HG03469 (cell line): ENCODE results near the gene AKAP3.

Source experiments
- ATAC-seq: cut with Tn5 transposase; IDR thresholded peaks from one replicate; pipeline ENCODE4 v1.9.1; 2021; ENCODE audit warnings: mild to moderate bottlenecking, moderate library complexity, moderate number of reproducible peaks; ENCODE audit not compliant: unreplicated experiment

AKAP3 gene

DNA sequence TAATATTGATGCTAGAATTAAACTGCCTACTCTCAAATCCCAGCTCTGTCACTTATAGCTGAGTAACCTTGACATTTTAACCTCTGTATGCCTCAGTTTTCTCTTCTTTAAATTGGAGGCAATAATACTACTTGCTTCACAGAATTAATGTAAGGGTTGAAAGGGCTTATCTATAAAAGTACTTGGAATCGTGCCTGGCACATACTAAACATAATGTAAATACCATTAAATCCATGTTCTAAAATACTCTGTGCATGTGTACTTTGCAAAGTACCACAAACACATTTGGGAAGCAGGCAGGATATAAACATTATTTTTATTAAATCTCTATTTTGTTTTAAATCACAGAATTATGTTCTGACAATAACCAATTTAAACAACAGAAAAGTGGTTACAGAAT is 44.9 kb downstream of the AKAP3 start:
- no peak for ATAC-seq

DNA sequence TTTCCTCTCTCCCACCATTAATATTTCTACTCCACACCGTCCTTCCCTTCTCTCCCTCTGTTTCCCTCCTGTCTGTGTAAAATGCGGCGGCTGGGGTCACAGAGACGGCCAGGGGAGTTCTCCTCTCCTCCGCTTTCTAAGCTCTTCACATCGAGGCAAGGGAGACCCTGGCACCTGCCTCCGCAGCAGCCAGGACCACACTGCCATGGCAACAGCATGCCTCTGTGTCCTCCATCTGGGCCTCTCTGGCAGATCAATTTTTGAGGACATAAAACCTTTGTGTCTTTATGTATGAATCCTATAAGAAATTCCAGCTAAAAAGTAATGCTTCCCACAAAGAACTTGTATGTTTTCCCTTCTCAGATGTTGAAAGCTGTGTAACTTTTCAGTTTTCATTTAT is 45.4 kb downstream of the AKAP3 start:
- ATAC-seq, result no peak

DNA sequence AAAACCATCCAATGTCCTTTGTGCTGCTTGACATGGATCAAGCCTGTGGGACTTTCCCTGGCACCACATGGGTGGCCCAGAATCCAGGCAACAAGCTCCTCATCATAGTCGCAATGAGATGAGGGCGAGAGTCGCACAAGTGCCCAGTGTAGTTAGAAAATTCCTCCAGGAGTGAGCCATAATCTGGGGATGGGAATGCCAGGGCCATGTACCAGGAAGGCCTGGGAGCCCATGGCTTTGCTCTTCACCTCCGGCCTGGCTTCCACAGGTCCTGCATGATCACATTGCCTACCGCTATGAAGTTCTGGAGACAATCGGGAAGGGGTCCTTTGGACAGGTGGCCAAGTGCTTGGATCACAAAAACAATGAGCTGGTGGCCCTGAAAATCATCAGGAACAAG is 53.0 kb downstream of the AKAP3 start:
- no peak for ATAC-seq

DNA sequence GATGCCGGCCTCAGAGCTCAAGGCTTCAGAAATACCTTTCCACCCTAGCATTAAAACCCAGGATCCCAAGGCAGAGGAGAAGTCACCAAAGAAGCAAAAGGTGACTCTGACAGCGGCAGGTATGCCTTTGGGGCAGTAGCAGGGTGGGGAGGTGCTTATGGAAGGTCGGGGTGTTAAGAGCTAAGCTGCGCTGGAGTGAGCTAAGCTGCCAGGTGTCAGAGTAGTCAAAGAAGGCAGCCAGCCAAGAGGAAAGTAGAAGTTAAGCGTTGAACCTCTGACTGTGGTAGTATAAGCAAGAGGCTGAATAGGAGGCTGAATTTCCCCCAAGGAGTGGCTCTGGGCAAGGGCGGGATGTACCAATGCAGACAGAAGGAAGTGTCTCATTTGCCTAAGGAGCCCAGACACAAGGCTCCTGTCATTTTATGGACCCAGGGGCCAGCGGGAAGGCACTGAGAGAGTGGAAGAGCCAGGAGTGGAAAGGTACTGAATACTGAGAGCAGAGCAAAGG is 57.6 kb downstream of the AKAP3 start:
- ATAC-seq, result no peak

DNA sequence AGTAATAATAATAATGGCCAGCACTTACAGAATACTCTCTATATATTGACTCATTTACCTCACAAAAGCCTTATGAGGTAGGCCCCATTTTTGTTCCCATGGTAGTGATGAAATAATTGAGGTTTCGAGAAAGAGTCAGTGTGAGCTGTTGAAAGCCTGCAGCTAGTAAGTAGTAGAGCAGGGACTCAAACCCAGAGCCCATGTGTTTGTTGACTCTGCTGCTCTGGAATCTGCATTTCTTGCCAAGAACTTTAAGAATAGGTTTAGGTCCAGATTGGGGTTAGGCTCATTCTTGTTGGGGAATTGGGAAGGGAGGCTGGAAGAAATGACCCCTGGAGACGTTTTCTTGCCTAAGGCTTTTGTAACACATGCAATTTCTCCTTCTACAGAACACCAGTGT is 58.9 kb downstream of the AKAP3 start:
- ATAC-seq, result no peak

DNA sequence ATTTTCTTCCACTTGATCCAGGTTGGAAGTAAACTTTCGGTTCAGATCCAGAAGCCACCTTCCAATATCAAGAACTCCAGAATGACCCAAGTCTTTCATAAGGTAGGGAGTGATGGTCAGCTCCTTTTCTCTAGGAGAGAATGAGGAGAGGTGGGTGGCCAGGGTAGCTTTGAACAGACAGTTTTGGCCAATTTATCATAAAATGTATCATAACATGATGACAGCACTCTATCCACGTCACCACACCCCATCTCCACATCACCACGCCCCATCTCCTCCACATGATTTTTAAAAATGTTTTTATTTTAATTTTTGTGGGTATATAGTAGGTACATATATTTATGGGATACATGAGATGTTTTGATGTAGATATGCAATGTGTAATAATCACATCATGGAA is 59.9 kb downstream of the AKAP3 start:
- no peak for ATAC-seq

DNA sequence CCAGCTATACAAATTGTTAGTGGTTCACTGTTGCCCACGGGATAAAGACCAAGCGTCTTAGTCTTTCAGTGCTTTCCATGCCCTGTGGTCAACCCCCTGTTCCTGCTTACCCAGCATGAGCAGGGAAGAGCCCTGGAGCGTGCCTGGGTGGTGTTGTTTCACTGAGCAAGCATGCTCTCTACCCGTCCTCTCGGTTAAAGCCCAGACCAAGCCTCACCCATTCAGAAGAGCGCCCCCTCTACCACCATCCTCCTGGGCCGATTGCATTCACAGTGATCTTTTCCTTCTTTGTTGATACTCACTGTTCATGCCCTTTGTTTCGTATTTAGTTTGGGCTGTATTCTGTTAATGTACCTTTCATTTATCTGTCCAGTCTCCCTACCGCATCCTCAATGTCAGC is 61.7 kb downstream of the AKAP3 start:
- ATAC-seq, result no peak

DNA sequence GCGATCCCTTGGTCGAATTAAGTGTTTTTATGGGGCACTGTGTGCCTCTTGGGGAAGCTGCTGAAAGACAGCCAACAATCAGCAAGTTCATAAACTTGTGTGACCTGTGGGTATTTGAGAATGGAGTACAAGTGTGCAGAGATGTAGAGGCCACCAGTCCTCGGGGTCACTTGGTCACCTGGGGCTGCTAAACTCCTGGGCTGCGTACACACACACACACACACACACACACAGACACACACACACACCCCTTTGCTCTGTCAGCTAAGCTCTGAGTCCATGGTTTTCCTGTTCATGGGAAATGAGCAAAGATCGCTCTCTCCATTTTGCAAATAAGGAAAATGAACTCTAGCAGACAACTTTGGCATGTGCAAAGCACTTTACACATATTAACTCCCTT is 62.4 kb downstream of the AKAP3 start:
- no peak for ATAC-seq

DNA sequence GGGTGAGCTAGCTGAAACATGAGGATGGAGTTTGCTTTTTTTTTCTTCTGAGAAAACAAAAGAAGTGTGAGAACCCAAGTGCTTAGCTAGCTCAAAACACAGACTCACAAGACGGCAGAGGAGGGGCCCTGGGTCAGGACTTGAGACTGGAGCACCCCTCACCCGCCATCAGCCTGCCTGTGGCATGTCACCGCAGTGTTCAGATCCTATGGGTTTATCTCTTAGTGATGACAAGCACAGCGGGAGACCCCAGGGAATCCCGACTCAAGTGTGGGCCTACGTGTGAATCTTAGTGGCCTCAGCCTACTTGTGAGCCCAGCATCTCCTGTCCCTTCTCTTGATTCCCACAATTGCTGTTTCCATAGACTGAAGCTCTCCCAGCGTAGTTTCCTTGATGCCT is 64.0 kb downstream of the AKAP3 start:
- ATAC-seq, result no peak

DNA sequence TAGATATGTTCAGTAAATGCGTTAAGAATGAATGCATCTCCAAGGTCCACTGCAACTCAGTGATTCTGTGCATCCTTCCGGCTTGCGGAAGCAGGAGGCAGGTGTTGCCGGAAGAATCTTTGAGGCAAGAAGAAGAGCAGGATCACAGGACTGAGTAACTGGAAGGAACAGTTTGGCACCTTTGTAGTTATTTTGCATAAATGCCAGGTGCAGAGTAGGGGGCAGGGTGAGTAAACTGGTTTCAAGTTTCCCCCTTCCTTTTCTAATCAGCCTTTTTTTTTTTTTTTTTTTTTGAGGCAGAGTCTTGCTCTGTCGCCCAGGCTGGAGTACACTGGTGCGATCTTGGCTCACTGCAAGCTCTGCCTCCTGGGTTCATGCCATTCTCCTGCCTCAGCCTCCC is 64.6 kb downstream of the AKAP3 start:
- ATAC-seq, result no peak

DNA sequence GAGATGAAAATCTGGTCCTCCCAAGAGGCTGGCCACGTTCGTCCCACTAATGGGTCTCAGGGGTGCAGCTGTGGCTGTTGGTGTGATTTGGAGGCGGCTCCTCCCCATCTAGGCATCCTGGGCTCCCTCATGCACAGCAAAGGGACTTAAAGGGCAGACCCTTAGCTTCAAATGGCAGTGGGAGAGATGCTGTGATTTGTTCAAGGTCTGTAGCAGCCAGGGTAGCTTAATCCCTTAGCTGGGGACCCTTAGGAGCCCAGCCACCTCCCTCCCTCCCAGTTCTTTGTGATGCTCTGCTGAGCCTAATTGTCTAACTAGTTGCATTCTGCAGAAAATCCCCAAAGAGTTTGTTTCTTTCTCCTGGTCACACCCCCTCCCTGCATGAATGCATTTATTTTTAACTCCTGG is 68.6 kb downstream of the AKAP3 start:
- ATAC-seq, result no peak

DNA sequence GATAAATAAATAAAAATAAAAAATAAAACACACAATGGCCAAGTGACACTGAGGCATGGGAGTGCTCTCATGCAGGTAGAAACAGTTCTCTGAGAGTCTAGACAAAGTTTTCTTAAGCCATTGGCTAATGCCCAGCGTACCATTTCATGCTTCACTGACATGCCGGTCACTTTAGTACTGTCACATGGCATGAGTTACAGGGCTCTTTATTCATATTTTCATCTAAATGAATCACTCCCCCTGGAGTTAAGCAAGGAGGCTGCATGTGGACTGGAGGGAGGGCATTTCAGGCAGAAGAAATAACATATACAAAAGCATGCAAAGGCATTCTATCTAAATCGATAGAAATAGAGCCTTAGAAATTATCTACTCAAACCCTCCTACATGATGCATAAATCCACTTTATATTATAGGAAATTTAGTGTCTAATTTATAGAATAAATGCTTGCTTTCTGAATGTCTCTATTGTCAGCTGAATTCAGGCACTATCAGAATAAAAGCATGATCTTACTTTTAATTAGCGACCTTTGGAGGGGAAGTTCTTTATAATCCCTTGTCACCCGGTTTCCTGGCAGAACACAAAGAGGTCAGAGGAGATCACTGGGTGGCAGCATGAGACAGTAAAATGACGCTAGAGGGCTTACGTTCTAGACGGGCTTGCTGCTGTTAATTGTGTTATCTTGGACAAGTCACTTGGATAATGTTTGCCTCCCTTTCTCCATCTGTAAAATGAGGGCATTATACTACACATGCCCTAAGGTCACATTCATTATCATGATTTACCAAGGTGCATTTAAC is 69.3 kb downstream of the AKAP3 start:
- ATAC-seq, result no peak

DNA sequence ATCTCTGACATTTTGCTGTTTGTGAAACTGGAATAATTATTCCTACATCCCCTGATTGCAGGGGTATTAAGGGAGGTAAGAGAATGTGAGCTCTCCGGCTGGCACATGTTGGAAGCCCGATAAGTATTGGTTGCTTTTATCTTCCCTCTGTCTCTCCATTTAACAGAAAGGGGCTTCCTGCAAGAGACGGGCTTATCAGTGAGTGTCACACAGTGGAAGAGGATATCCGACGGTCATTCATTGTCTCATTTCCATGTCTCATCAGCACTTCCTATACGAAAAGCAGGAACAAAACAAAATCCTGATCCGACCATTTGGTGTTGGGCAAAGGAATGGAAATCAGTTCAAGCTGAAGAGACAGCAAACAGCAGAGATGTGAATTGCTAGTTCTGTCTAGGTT is 76.2 kb downstream of the AKAP3 start:
- no peak for ATAC-seq

DNA sequence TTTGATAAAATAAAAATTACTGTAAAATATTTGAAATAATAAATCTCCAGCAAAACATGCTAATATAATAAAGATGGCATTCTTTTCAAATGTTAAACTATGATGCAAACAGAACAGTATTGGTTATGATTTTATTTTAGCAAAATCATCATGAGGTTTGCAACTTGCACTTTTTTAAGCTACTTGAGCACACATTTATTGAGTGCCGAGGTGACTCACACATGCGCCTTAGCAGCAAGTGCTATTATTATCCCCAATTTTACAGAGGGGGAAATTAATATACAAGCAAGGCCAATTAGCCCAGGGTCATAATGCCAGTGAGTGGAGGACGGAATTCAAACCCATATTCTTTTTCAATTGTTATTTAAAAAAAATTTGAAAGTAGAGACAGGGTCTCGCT is 79.6 kb downstream of the AKAP3 start:
- no peak for ATAC-seq

DNA sequence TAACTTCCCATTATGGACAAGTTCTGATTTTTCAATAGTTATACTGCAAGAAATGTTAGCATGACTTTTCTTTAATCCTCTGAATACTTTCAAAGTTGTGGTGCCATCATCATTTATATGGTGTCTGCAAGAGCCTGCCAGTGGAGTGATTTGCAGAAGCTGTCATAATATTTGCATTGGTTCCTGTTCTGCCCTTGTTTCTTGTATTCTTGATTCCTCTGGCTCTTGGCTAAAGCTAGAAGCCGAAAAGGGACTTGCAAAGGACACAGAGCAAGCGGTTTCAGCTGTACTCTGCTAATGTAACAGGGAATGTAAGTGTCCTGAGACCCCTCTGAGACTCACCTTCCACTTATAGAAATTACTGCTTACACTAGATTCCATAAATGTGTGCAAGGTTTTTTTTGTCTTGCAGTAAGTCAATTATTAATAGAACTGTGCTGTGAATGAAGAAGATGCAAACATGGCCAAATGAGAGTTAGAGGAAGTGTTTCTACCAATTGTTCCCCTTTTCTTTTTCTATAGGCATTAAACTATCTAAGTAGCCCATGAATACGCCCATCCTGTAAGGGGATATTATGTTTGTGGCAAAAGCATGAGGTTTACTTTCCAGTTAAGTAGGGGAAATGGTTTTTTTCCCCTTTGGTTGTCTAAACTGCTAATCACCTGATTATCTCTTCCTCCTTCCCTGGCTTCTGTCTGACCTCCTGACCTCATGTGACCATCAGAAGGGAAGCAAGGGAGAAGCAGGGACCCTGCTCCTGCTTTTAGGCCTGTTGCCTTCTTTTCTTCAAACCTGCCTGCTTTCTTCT is 81.6 kb downstream of the AKAP3 start:
- peak; percentile 32 for ATAC-seq

DNA sequence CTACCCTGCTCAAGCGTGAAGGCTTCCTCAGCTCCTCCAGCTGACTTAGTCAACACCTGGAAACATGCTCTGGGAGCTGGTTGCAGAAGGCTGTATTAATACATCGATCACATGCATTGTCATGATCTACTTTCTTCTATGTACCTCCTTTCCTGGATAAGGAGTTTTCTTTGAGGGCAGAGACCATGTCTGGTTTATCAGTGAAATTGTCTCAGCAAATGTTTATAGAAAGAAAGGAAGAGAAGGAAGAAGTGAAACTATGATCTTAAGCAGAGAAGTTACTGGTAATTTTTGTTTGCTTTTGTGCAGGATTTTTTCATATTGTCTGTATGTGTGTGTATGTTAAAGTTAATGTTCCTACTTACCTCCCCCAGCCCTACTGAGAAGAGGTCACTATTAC is 82.4 kb downstream of the AKAP3 start:
- ATAC-seq, result no peak
